Cardiac fibroblast (primary cell): ENCODE results near the gene CUL3.
A peak's percentile ranks its signal among the peaks of the same experiment; 100 is the strongest.
"Not testable (repeated sequence)": the region's sequence is repeated elsewhere in the genome, so short reads cannot be mapped to it uniquely, and the experiment has no call there.

Source experiments
- DNase-seq, 2 donors: peaks; one replicate each; pipeline versions ENCODE4 v3.0.0 to v3.0.0-alpha.2; 2010; ENCODE audit warnings: low read depth in 2 of 2
- H3K4me3 ChIP-seq, 2 donors: replicated peaks in 1 of 2; 1 replicate in 1 of 2; 2 replicates in 1 of 2; pipeline ENCODE4 v1.5.1; 2011; ENCODE audit warnings: low read depth in 2 of 2, low read length in 2 of 2, mild to moderate bottlenecking in 2 of 2, moderate library complexity in 1 of 2
- CTCF ChIP-seq: IDR thresholded peaks from one replicate; pipeline ENCODE4 v1.5.1; 2011; ENCODE audit warnings: low read depth, mild to moderate bottlenecking, low read length, inconsistent platforms

Gene CUL3

GRCh38 chr2:224595518-224595917 is 10.4 kb upstream of the CUL3 start:
- H3K4me3 ChIP-seq: no peak overlapping the region
- no peak for DNase-seq
- TF ChIP-seq CTCF: no peak

GRCh38 chr2:224594840-224595239 is 9.7 kb upstream of the CUL3 start:
- no peak for TF ChIP-seq CTCF
- no peak overlapping the region for H3K4me3 ChIP-seq
- DNase-seq: no peak

GRCh38 chr2:224591220-224591619 is 6.1 kb upstream of the CUL3 start:
- no peak for TF ChIP-seq CTCF
- H3K4me3 ChIP-seq: no peak overlapping the region
- no peak for DNase-seq

GRCh38 chr2:224586127-224586695 is 1.0 kb upstream of the CUL3 start:
- DNase-seq: no peak
- TF ChIP-seq CTCF: no peak
- H3K4me3 ChIP-seq: peak overlapping the region; percentile 58 to 59

- DNase-seq: peak; percentile 32 to 43
- TF ChIP-seq CTCF: no peak
- H3K4me3 ChIP-seq: peak overlapping the region; percentile 76 to 91
Measured at GRCh38 chr2:224584785-224585210, 365 bp downstream of the CUL3 start.

GRCh38 chr2:224584111-224584784 is 915 bp downstream of the CUL3 start:
- peak; percentile 42 to 47 for DNase-seq
- TF ChIP-seq CTCF: no peak
- peak overlapping the region; percentile 91 for H3K4me3 ChIP-seq

- DNase-seq: not testable (repeated sequence)
- H3K4me3 ChIP-seq: peak overlapping the region in 1 of 2 donors; percentile 91
Measured at GRCh38 chr2:224583033-224583432, 2.1 kb downstream of the CUL3 start.
